Gastrocnemius medialis (tissue), 4 donors: ENCODE measurements around the gene CST5.

Source experiments
- POLR2A ChIP-seq, 2 donors: fragments of 450-650 bp; IDR thresholded peaks; one replicate each; pipeline ENCODE4 v1.6.1; 2017; ENCODE audit warnings: antibody characterized with exemption in 2 of 2, mild to moderate bottlenecking in 2 of 2, moderate library complexity in 2 of 2
- TF ChIP-seq, protein P1 (sequence below), 5 experiments: fragments of 450-650 bp in 3 of 5; fragments of 200-600 bp in 2 of 5; sonication (generic) in 2 of 5; IDR thresholded peaks in 4 of 5; conservative IDR thresholded peaks in 1 of 5; 1 replicate in 4 of 5; 2 replicates in 1 of 5; pipeline ENCODE4 v1.5.1; 2016 to 2019; ENCODE audit warnings: antibody characterized with exemption in 5 of 5, mild to moderate bottlenecking in 3 of 5, moderate library complexity in 3 of 5

GRCh38 chr20:23884771-23885162 lies 5.2 kb upstream of the CST5 start:
- no peak for TF ChIP-seq POLR2A (IDR thresholded peaks at IDR 0.05)
- TF ChIP-seq, protein P1, sequence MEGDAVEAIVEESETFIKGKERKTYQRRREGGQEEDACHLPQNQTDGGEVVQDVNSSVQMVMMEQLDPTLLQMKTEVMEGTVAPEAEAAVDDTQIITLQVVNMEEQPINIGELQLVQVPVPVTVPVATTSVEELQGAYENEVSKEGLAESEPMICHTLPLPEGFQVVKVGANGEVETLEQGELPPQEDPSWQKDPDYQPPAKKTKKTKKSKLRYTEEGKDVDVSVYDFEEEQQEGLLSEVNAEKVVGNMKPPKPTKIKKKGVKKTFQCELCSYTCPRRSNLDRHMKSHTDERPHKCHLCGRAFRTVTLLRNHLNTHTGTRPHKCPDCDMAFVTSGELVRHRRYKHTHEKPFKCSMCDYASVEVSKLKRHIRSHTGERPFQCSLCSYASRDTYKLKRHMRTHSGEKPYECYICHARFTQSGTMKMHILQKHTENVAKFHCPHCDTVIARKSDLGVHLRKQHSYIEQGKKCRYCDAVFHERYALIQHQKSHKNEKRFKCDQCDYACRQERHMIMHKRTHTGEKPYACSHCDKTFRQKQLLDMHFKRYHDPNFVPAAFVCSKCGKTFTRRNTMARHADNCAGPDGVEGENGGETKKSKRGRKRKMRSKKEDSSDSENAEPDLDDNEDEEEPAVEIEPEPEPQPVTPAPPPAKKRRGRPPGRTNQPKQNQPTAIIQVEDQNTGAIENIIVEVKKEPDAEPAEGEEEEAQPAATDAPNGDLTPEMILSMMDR (IDR thresholded peaks at IDR 0.05 in 4 of 5, conservative IDR thresholded peaks at IDR 0.05 in 1 of 5): no peak
